Epithelial cell of esophagus (primary cell): Measurements from ENCODE around the gene RET.

Experiments used
- DNase-seq: peaks from one replicate; pipeline ENCODE4 v3.0.0; 2010; ENCODE audit warnings: low read depth
- H3K4me3 ChIP-seq: 2 replicates; pipeline ENCODE4 v1.5.1; 2011; ENCODE audit warnings: mild to moderate bottlenecking, low read length, control low read depth
- CTCF ChIP-seq: IDR thresholded peaks from 2 replicates; pipeline ENCODE4 v1.5.1; 2011; ENCODE audit warnings: low read depth, mild to moderate bottlenecking, low read length, control low read depth, inconsistent platforms; ENCODE audit not compliant: insufficient read depth; ENCODE audit errors: missing control alignments

Gene RET

GRCh38 chr10:43170491-43170890, 93.6 kb downstream of the RET start:
- DNase-seq = no peak
- no peak overlapping the region for H3K4me3 ChIP-seq
- TF ChIP-seq CTCF = no peak

- TF ChIP-seq CTCF = no peak
- DNase-seq = no peak
- H3K4me3 ChIP-seq = no peak overlapping the region
Measured at GRCh38 chr10:43172645-43173044, 95.8 kb downstream of the RET start.

GRCh38 chr10:43173120-43173519, 96.3 kb downstream of the RET start:
- H3K4me3 ChIP-seq = no peak overlapping the region
- no peak for TF ChIP-seq CTCF
- DNase-seq = no peak

GRCh38 chr10:43174969-43175368, 98.1 kb downstream of the RET start:
- no peak for DNase-seq

GRCh38 chr10:43176271-43176670, 99.4 kb downstream of the RET start:
- no peak overlapping the region for H3K4me3 ChIP-seq
- no peak for DNase-seq
- TF ChIP-seq CTCF = no peak

More at GRCh38 chr10:43174969-43175368, 98.1 kb downstream of the RET start:
- H3K4me3 ChIP-seq = no peak overlapping the region
- no peak for TF ChIP-seq CTCF

GRCh38 chr10:43177595-43177994, 100.7 kb downstream of the RET start:
- H3K4me3 ChIP-seq = no peak overlapping the region
- DNase-seq = no peak
- no peak for TF ChIP-seq CTCF
